Loucy (cell line): ENCODE data around the gene TENM4.

Experiments used
- H2AFZ ChIP-seq: fragments of 200-600 bp; sonication (generic); 2 replicates; pipeline ENCODE4 v1.6.0; 2016; ENCODE audit warnings: antibody characterized with exemption, mild to moderate bottlenecking, low read length, moderate library complexity
- H3F3A ChIP-seq: fragments of 200-600 bp; 2 replicates; pipeline ENCODE4 v1.6.0; 2016; ENCODE audit warnings: antibody characterized with exemption, low read depth, mild to moderate bottlenecking
- H3K27me3 ChIP-seq: fragments of 200-600 bp; sonication (generic); 2 replicates; pipeline ENCODE4 v1.6.1; 2014; ENCODE audit warnings: low read length, mild to moderate bottlenecking; ENCODE audit not compliant: insufficient read depth, poor library complexity, severe bottlenecking
- H3K36me3 ChIP-seq: fragments of 200-600 bp; sonication (generic); 2 replicates; pipeline ENCODE4 v1.6.1; 2016; ENCODE audit warnings: low read length; ENCODE audit not compliant: insufficient read depth
- H3K4me1 ChIP-seq: fragments of 200-600 bp; sonication (generic); 2 replicates; pipeline ENCODE4 v1.5.1; 2014; ENCODE audit warnings: low read length, mild to moderate bottlenecking; ENCODE audit not compliant: insufficient read depth, poor library complexity, severe bottlenecking
- H3K4me2 ChIP-seq: fragments of 200-600 bp; sonication (generic); 2 replicates; pipeline ENCODE4 v1.6.0; 2014; ENCODE audit warnings: antibody characterized with exemption, low read length, low read depth, mild to moderate bottlenecking; ENCODE audit not compliant: poor library complexity, severe bottlenecking
- H3K4me3 ChIP-seq: fragments of 200-600 bp; sonication (generic); 2 replicates; pipeline ENCODE4 v1.5.1; 2014; ENCODE audit warnings: low read length, mild to moderate bottlenecking, mixed read lengths; ENCODE audit not compliant: poor library complexity, severe bottlenecking
- H3K79me2 ChIP-seq: fragments of 200-600 bp; sonication (generic); 2 replicates; pipeline ENCODE4 v1.6.1; 2014; ENCODE audit warnings: low read length; ENCODE audit not compliant: insufficient read depth
- H3K9ac ChIP-seq: fragments of 200-600 bp; sonication (generic); 2 replicates; pipeline ENCODE4 v1.6.0; 2014; ENCODE audit warnings: mild to moderate bottlenecking, low read depth, low read length, moderate library complexity; ENCODE audit not compliant: poor library complexity, severe bottlenecking
- H3K9me2 ChIP-seq: fragments of 200-600 bp; sonication (generic); replicated peaks from 2 replicates; pipeline ENCODE4 v1.6.1; 2016; ENCODE audit warnings: low read depth, low read length, mixed read lengths
- H3K9me3 ChIP-seq: fragments of 200-600 bp; sonication (generic); 2 replicates; pipeline ENCODE4 v1.6.1; 2014; ENCODE audit warnings: mild to moderate bottlenecking, antibody characterized with exemption, low read length, low read depth; ENCODE audit not compliant: insufficient read depth
- H4K20me1 ChIP-seq: fragments of 200-600 bp; sonication (generic); 2 replicates; pipeline ENCODE4 v1.6.0; 2014; ENCODE audit warnings: antibody characterized with exemption, low read length, mild to moderate bottlenecking; ENCODE audit not compliant: insufficient read depth, poor library complexity, severe bottlenecking
- EZH2phosphoT487 ChIP-seq: fragments of 200-600 bp; IDR thresholded peaks from 2 replicates; pipeline ENCODE4 v1.6.1; 2018; ENCODE audit warnings: antibody characterized with exemption, mild to moderate bottlenecking, moderate library complexity, borderline replicate concordance
- TF ChIP-seq, protein P1 (sequence below): fragments of 200-600 bp; sonication (generic); conservative IDR thresholded peaks from 2 replicates; pipeline ENCODE4 v1.5.1; 2014; ENCODE audit warnings: mild to moderate bottlenecking, antibody characterized with exemption, low read length

TENM4 gene

DNA sequence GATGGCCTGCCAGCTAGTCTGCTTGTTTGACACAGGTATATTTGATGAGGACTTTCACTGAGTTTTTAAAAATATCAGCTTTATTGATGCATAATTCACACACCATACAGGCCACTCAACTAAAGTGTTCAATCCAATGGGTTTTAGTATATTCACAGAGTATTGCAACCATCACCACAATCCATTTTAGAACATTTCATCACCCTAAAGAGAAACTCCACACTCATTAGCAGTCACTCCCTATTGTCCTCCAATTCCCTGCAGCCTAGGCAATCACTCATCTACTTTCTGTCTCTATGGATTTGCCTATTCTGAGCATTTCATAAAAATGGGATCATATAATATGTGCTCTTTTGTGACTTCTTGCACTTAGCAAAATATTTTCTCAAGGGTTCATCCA is 468.2 kb downstream of the TENM4 start:
- Histone ChIP-seq H3K4me1 (no peaks in the 10 kb centered on the region), H3F3A (no peaks in the 10 kb centered on the region), H3K9me2 (no peaks in the 10 kb centered on the region), H3K9me3 (no peaks in the 10 kb centered on the region), H4K20me1 (no peaks in the 10 kb centered on the region), H3K27me3 (no peaks in the 10 kb centered on the region), H3K4me3 (no peak overlapping the region), H3K79me2 (no peaks in the 10 kb centered on the region), H3K4me2 (no peak overlapping the region), H3K9ac (no peak overlapping the region), H2AFZ (no peak overlapping the region), H3K36me3 (no peaks in the 10 kb centered on the region)
- no peak for TF ChIP-seq EZH2phosphoT487
- TF ChIP-seq, protein P1, sequence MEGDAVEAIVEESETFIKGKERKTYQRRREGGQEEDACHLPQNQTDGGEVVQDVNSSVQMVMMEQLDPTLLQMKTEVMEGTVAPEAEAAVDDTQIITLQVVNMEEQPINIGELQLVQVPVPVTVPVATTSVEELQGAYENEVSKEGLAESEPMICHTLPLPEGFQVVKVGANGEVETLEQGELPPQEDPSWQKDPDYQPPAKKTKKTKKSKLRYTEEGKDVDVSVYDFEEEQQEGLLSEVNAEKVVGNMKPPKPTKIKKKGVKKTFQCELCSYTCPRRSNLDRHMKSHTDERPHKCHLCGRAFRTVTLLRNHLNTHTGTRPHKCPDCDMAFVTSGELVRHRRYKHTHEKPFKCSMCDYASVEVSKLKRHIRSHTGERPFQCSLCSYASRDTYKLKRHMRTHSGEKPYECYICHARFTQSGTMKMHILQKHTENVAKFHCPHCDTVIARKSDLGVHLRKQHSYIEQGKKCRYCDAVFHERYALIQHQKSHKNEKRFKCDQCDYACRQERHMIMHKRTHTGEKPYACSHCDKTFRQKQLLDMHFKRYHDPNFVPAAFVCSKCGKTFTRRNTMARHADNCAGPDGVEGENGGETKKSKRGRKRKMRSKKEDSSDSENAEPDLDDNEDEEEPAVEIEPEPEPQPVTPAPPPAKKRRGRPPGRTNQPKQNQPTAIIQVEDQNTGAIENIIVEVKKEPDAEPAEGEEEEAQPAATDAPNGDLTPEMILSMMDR = no peak

DNA sequence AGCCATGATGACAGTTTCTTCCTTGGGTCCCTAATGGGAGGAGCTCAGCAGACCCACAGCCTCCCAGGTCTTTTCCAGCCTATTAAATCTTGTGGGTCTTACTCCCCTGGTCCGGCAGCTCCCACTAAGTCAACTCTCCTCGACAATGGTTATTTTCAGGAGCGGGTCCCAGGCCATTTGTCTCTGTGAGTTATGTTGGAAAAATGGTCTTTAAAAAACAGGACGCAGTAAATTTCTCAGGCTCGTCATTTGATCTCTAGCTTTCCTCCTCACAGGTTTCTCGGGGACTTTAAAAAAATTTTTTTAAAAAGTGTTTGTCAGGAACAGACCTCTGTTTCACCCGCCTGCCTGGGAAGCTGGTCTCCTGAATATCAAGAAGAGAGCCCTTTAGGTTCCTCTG is 468.7 kb downstream of the TENM4 start:
- Histone ChIP-seq H3K9ac (no peak overlapping the region), H3K4me2 (no peak overlapping the region), H3K4me3 (no peak overlapping the region), H3K4me1 (no peaks in the 10 kb centered on the region), H3K36me3 (no peaks in the 10 kb centered on the region), H4K20me1 (no peaks in the 10 kb centered on the region), H3F3A (no peaks in the 10 kb centered on the region), H3K27me3 (no peaks in the 10 kb centered on the region), H3K79me2 (no peaks in the 10 kb centered on the region), H2AFZ (no peak overlapping the region), H3K9me3 (no peaks in the 10 kb centered on the region), H3K9me2 (no peaks in the 10 kb centered on the region)
- TF ChIP-seq EZH2phosphoT487 = no peak
- TF ChIP-seq, protein P1 = no peak

GRCh38 chr11:78967811-78968210 is 473.0 kb downstream of the TENM4 start:
- no peak overlapping the region for H3K9ac ChIP-seq
- TF ChIP-seq, protein P1 = no peak
- TF ChIP-seq EZH2phosphoT487 = no peak
- no peak overlapping the region for H2AFZ ChIP-seq

More at GRCh38 chr11:78967811-78968210, 473.0 kb downstream of the TENM4 start:
- no peak overlapping the region for H3K4me2 ChIP-seq
- no peaks in the 10 kb centered on the region for H3K9me3 ChIP-seq
- H3K9me2 ChIP-seq = no peaks in the 10 kb centered on the region
- H4K20me1 ChIP-seq = no peaks in the 10 kb centered on the region
- no peaks in the 10 kb centered on the region for H3K27me3 ChIP-seq
- no peak overlapping the region for H3K4me3 ChIP-seq
- H3K36me3 ChIP-seq = no peaks in the 10 kb centered on the region
- H3K79me2 ChIP-seq = no peaks in the 10 kb centered on the region
- H3F3A ChIP-seq = no peaks in the 10 kb centered on the region
- H3K4me1 ChIP-seq = no peaks in the 10 kb centered on the region
